Mesendoderm (in vitro differentiated cells): ENCODE measurements around the gene UBASH3A.

ENCODE experiments used
- DNase-seq: peaks from one replicate; pipeline ENCODE4 v3.0.0; 2013
- H2AK5ac ChIP-seq: 2 replicates; pipeline ENCODE4 v1.6.1; 2013; ENCODE audit warnings: low read length, inconsistent platforms
- H2BK120ac ChIP-seq: 2 replicates; pipeline ENCODE4 v1.6.1; 2013; ENCODE audit warnings: low read depth, mild to moderate bottlenecking, low read length, moderate library complexity, mixed read lengths
- H2BK15ac ChIP-seq: replicated peaks from 2 replicates; pipeline ENCODE4 v1.6.1; 2013; ENCODE audit warnings: low read depth, mild to moderate bottlenecking, moderate library complexity
- H2BK5ac ChIP-seq: 2 replicates; pipeline ENCODE4 v1.6.1; 2013; ENCODE audit warnings: low read length, inconsistent platforms
- H3K18ac ChIP-seq: 2 replicates; pipeline ENCODE4 v1.6.1; 2013; ENCODE audit warnings: mild to moderate bottlenecking, low read length, mixed read lengths
- H3K23ac ChIP-seq: one replicate; pipeline ENCODE4 v1.6.1; 2013; ENCODE audit warnings: low read length
- H3K27ac ChIP-seq: 2 replicates; pipeline ENCODE4 v1.5.1; 2013; ENCODE audit warnings: low read depth, mild to moderate bottlenecking, inconsistent platforms, low read length, moderate library complexity
- H3K27me3 ChIP-seq: 2 replicates; pipeline ENCODE4 v1.6.1; 2013; ENCODE audit warnings: low read length, control low read depth, mild to moderate bottlenecking, inconsistent platforms; ENCODE audit not compliant: insufficient read depth, poor library complexity
- H3K36me3 ChIP-seq: 2 replicates; pipeline ENCODE4 v1.6.1; 2013; ENCODE audit warnings: low read length, inconsistent platforms; ENCODE audit not compliant: control insufficient read depth, insufficient read depth
- H3K4ac ChIP-seq: one replicate; pipeline ENCODE4 v1.6.1; 2013; ENCODE audit warnings: low read depth, mild to moderate bottlenecking, low read length, moderate library complexity
- H3K4me1 ChIP-seq: 2 replicates; pipeline ENCODE4 v1.6.1; 2013; ENCODE audit warnings: low read depth, low read length, inconsistent platforms; ENCODE audit not compliant: control insufficient read depth
- H3K4me2 ChIP-seq: 2 replicates; pipeline ENCODE4 v1.6.1; 2013; ENCODE audit warnings: low read length
- H3K4me3 ChIP-seq: 2 replicates; pipeline ENCODE4 v1.5.1; 2013; ENCODE audit warnings: mild to moderate bottlenecking, low read length
- H3K56ac ChIP-seq: one replicate; pipeline ENCODE4 v1.6.1; 2013; ENCODE audit warnings: low read length
- H3K79me1 ChIP-seq: 2 replicates; pipeline ENCODE4 v1.6.1; 2013; ENCODE audit warnings: low read length, inconsistent platforms
- H3K79me2 ChIP-seq: 2 replicates; pipeline ENCODE4 v1.6.1; 2013; ENCODE audit warnings: mild to moderate bottlenecking, low read length; ENCODE audit not compliant: control insufficient read depth, insufficient read depth
- H3K9ac ChIP-seq: 2 replicates; pipeline ENCODE4 v1.6.1; 2013; ENCODE audit warnings: low read length, inconsistent platforms
- H4K5ac ChIP-seq: one replicate; pipeline ENCODE4 v1.6.1; 2013; ENCODE audit warnings: low read length
- H4K8ac ChIP-seq: one replicate; pipeline ENCODE4 v1.6.1; 2013; ENCODE audit warnings: low read depth, mild to moderate bottlenecking, control low read depth, low read length, moderate library complexity
- WGBS: extraction: QIAGEN DNeasy Blood & Tissue Kit; methylation state at CpG from one replicate; pipeline ENCODE4 v1.1.7; 2013; ENCODE audit warnings: low lambda C conversion rate, missing lambda C conversion rate; ENCODE audit not compliant: insufficient coverage; ENCODE audit errors: extremely low coverage; 5-methylcytosine and 5-hydroxymethylcytosine counted together

The UBASH3A gene

GRCh38 chr21:42446531-42446930, 42.8 kb downstream of the UBASH3A start:
- no peak overlapping the region for H3K4me2 ChIP-seq
- no peak overlapping the region for H3K4ac ChIP-seq
- H3K79me2 ChIP-seq, result no peaks in the 10 kb centered on the region
- H2BK15ac ChIP-seq, result no peak overlapping the region
- no peak overlapping the region for H2BK120ac ChIP-seq
- H3K79me1 ChIP-seq, result no peaks in the 10 kb centered on the region
- H2BK5ac ChIP-seq, result no peak overlapping the region
- no peak overlapping the region for H3K4me3 ChIP-seq
- no peak for DNase-seq
- no peak overlapping the region for H3K23ac ChIP-seq
- no peak overlapping the region for H2AK5ac ChIP-seq
- no peak overlapping the region for H3K9ac ChIP-seq
- no peaks in the 10 kb centered on the region for H3K4me1 ChIP-seq
- H3K56ac ChIP-seq, result no peak overlapping the region
- no peak overlapping the region for H3K27ac ChIP-seq
- H3K36me3 ChIP-seq, result no peaks in the 10 kb centered on the region
- H3K27me3 ChIP-seq, result no peaks in the 10 kb centered on the region
- H4K5ac ChIP-seq, result no peak overlapping the region
- no CpG with 5 or more reads among the region's 4 CpGs for WGBS
- no peak overlapping the region for H4K8ac ChIP-seq
- H3K18ac ChIP-seq, result no peak overlapping the region

DNA sequence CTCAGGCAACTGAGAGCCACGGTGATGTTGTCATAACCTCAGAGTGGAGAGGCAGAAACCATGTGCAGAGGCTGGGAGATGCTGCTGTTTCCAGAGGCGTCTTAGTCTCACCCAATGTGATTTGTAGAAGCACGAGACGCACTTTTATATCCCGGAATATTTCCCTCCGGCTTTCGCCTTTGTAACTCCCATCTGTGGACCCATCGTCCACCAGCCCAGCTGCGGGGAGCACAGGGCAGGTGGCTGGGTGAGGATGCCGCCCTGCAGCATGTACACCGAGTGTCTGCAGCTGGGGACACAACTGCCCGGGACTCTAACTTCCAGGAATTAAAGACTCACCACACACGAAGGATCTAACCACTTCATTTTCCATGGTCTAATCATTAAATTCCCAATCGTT, 43.5 kb downstream of the UBASH3A start:
- Histone ChIP-seq H3K79me1 (no peaks in the 10 kb centered on the region), H3K18ac (no peak overlapping the region), H3K56ac (no peak overlapping the region), H3K4me3 (no peak overlapping the region), H2BK120ac (no peak overlapping the region), H4K5ac (no peak overlapping the region), H4K8ac (no peak overlapping the region), H3K27me3 (no peaks in the 10 kb centered on the region), H2AK5ac (no peak overlapping the region), H3K23ac (no peak overlapping the region), H3K27ac (no peak overlapping the region), H3K4me2 (no peak overlapping the region), H2BK5ac (no peak overlapping the region), H3K4ac (no peak overlapping the region), H3K79me2 (no peaks in the 10 kb centered on the region), H3K9ac (no peak overlapping the region), H2BK15ac (no peak overlapping the region), H3K36me3 (no peaks in the 10 kb centered on the region), H3K4me1 (no peaks in the 10 kb centered on the region)
- no peak for DNase-seq
- no CpG with 5 or more reads among the region's 14 CpGs for WGBS

DNA sequence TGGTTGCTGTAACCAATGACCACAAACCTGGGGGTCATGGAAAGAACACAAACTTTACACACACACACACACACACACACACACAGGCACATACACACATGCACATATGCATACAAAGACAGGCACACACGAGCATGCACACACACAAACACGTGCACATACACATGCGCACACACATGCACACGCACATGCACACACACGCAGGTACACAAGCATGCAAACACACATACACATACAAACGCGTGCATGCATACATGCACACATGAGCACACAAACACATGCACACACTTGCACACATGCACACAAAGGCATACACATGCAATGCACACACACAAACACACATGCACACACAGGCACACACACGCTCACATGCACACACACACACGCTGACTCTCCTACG, 44.0 kb downstream of the UBASH3A start:
- Histone ChIP-seq H3K56ac (no peak overlapping the region), H4K8ac (no peak overlapping the region), H3K23ac (no peak overlapping the region), H3K4ac (no peak overlapping the region), H3K79me2 (no peaks in the 10 kb centered on the region), H3K79me1 (no peaks in the 10 kb centered on the region), H2AK5ac (no peak overlapping the region), H3K4me3 (no peak overlapping the region), H3K36me3 (no peaks in the 10 kb centered on the region), H3K4me1 (no peaks in the 10 kb centered on the region), H3K18ac (no peak overlapping the region), H3K4me2 (no peak overlapping the region), H3K27ac (no peak overlapping the region), H2BK15ac (no peak overlapping the region), H4K5ac (no peak overlapping the region), H2BK5ac (no peak overlapping the region), H3K9ac (no peak overlapping the region), H2BK120ac (no peak overlapping the region), H3K27me3 (no peaks in the 10 kb centered on the region)
- WGBS, result no CpG with 5 or more reads among the region's 10 CpGs
- DNase-seq, result no peak

GRCh38 chr21:42448686-42449085, 45.0 kb downstream of the UBASH3A start:
- Histone ChIP-seq H3K27me3 (no peaks in the 10 kb centered on the region), H3K4me2 (no peak overlapping the region), H3K9ac (no peak overlapping the region), H3K23ac (no peak overlapping the region), H3K4me3 (no peak overlapping the region), H3K56ac (no peak overlapping the region), H3K79me2 (no peaks in the 10 kb centered on the region), H4K8ac (no peak overlapping the region), H3K4me1 (no peaks in the 10 kb centered on the region), H2AK5ac (no peak overlapping the region), H2BK15ac (no peak overlapping the region), H3K27ac (no peak overlapping the region), H3K79me1 (no peaks in the 10 kb centered on the region), H4K5ac (no peak overlapping the region), H2BK5ac (no peak overlapping the region), H3K18ac (no peak overlapping the region), H3K36me3 (no peaks in the 10 kb centered on the region), H2BK120ac (no peak overlapping the region), H3K4ac (no peak overlapping the region)
- no CpG with 5 or more reads among the region's 3 CpGs for WGBS
- no peak for DNase-seq

GRCh38 chr21:42451941-42452340, 48.2 kb downstream of the UBASH3A start:
- Histone ChIP-seq H3K23ac (no peak overlapping the region), H3K56ac (no peak overlapping the region), H3K18ac (no peak overlapping the region), H3K27ac (no peak overlapping the region), H3K4ac (no peak overlapping the region), H3K79me2 (no peaks in the 10 kb centered on the region), H3K36me3 (no peaks in the 10 kb centered on the region), H4K8ac (no peak overlapping the region), H4K5ac (no peak overlapping the region), H2AK5ac (no peak overlapping the region), H2BK5ac (no peak overlapping the region), H3K27me3 (no peaks in the 10 kb centered on the region), H3K4me2 (no peak overlapping the region), H3K9ac (no peak overlapping the region), H3K4me3 (no peak overlapping the region), H2BK15ac (no peak overlapping the region), H3K4me1 (no peaks in the 10 kb centered on the region), H2BK120ac (no peak overlapping the region), H3K79me1 (no peaks in the 10 kb centered on the region)
- DNase-seq, result no peak
- no CpG with 5 or more reads among the region's 9 CpGs for WGBS

- no peak for DNase-seq
- H2AK5ac ChIP-seq, result no peak overlapping the region
- no peak overlapping the region for H3K27ac ChIP-seq
- no peak overlapping the region for H3K18ac ChIP-seq
- no peak overlapping the region for H2BK120ac ChIP-seq
- H2BK5ac ChIP-seq, result no peak overlapping the region
- H3K56ac ChIP-seq, result no peak overlapping the region
- H3K27me3 ChIP-seq, result no peaks in the 10 kb centered on the region
- no peak overlapping the region for H4K8ac ChIP-seq
- no peaks in the 10 kb centered on the region for H3K36me3 ChIP-seq
- H3K4me3 ChIP-seq, result no peak overlapping the region
- H3K79me1 ChIP-seq, result no peaks in the 10 kb centered on the region
- H4K5ac ChIP-seq, result no peak overlapping the region
- H3K4me2 ChIP-seq, result no peak overlapping the region
- H2BK15ac ChIP-seq, result no peak overlapping the region
- H3K4ac ChIP-seq, result no peak overlapping the region
- H3K23ac ChIP-seq, result no peak overlapping the region
- no peaks in the 10 kb centered on the region for H3K79me2 ChIP-seq
- WGBS, result no CpG with 5 or more reads among the region's 22 CpGs
- H3K4me1 ChIP-seq, result no peaks in the 10 kb centered on the region
- H3K9ac ChIP-seq, result no peak overlapping the region
Observed at GRCh38 chr21:42452401-42453223, 48.9 kb downstream of the UBASH3A start.
